Spleen (tissue), 11 donors: ENCODE measurements around the gene ABHD8. TPM values are rescaled to one million over a fixed set of nuclear protein-coding genes. Genes with fewer than 3 reads are reported as not detected.

Experiments used
- DNase-seq: peaks from one replicate; pipeline ENCODE4 v3.0.0-alpha.2; 2020
- H3K27ac ChIP-seq, 8 donors: fragments of 200-600 bp; sonication (generic) in 7 of 8; 1 replicate in 4 of 8; 2 replicates in 4 of 8; pipeline versions ENCODE4 v1.5.0 to v1.8.0; 2016 to 2021; ENCODE audit warnings: inconsistent platforms in 4 of 8, mild to moderate bottlenecking in 4 of 8, moderate library complexity in 1 of 8
- H3K27me3 ChIP-seq, 7 donors: fragments of 200-600 bp; sonication (generic) in 6 of 7; replicated peaks in 1 of 7; 1 replicate in 4 of 7; 2 replicates in 3 of 7; pipeline versions ENCODE4 v1.5.0 to v1.8.0; 2016 to 2021; ENCODE audit warnings: inconsistent platforms in 3 of 7, mild to moderate bottlenecking in 1 of 7
- H3K36me3 ChIP-seq, 6 donors: fragments of 200-600 bp; sonication (generic) in 5 of 6; 1 replicate in 4 of 6; 2 replicates in 2 of 6; pipeline versions ENCODE4 v1.5.0 to v1.8.0; 2016 to 2021; ENCODE audit warnings: inconsistent platforms in 2 of 6
- H3K4me1 ChIP-seq, 6 donors: fragments of 200-600 bp; sonication (generic) in 5 of 6; 1 replicate in 3 of 6; 2 replicates in 3 of 6; pipeline versions ENCODE4 v1.5.0 to v1.8.0; 2016 to 2021; ENCODE audit warnings: inconsistent platforms in 3 of 6
- H3K4me3 ChIP-seq, 8 donors: fragments of 200-600 bp; sonication (generic) in 7 of 8; 1 replicate in 4 of 8; 2 replicates in 4 of 8; pipeline versions ENCODE4 v1.5.0 to v1.8.0; 2016 to 2021; ENCODE audit warnings: inconsistent platforms in 4 of 8, mild to moderate bottlenecking in 4 of 8, moderate library complexity in 2 of 8
- H3K9me3 ChIP-seq, 8 donors: fragments of 200-600 bp; sonication (generic) in 7 of 8; 1 replicate in 4 of 8; 2 replicates in 4 of 8; pipeline versions ENCODE4 v1.5.0 to v1.8.0; 2016 to 2021; ENCODE audit warnings: inconsistent platforms in 4 of 8
- POLR2A ChIP-seq, 3 donors: fragments of 450-650 bp; IDR thresholded peaks; one replicate each; pipeline ENCODE4 v1.5.1; 2017; ENCODE audit warnings: antibody characterized with exemption in 3 of 3, mild to moderate bottlenecking in 1 of 3
- POLR2AphosphoS5 ChIP-seq, 3 donors: sonication (generic); formaldehyde crosslinking; IDR thresholded peaks; one replicate each; pipeline ENCODE4 v1.5.1; 2017; ENCODE audit warnings: antibody characterized with exemption in 3 of 3
- WGBS, 5 donors: extraction: QIAGEN DNeasy Blood & Tissue Kit in 3 of 5; methylation state at CpG; one replicate each; pipeline versions ENCODE4 v1.1.5 to v1.1.7; 2013 to 2018; 5-methylcytosine and 5-hydroxymethylcytosine counted together
- intact Hi-C: fragments of 100-400 bp; cut with DNase I; formaldehyde crosslinking; loops from one replicate; pipeline ENCODE4 v1.15.0; 2023; ENCODE audit warnings: low total_unique reads
- polyA plus RNA-seq, 3 donors: library from polyadenylated mRNA; stranded (reverse); fragments of 200-250 nt; gene quantifications; one replicate each; pipeline ENCODE4 v1.2.1, GENCODE V29; 2013
- total RNA-seq, 7 donors: library from RNA; depleted of rRNA in 3 of 7; stranded (reverse); fragments of >200 nt in 3 of 7; fragmentation: NEBNext Ultra II Directional in 4 of 7; extraction: Animal tissue kit (Norgen Biotek cat#: 25700) in 4 of 7; gene quantifications; one replicate each; pipeline versions ENCODE4 v1.1.0 to v1.2.1, GENCODE V29; 2016 to 2021
- TF ChIP-seq, protein P1 (sequence below), 11 experiments: fragments of 200-600 bp in 7 of 11; fragments of 450-650 bp in 4 of 11; sonication (generic) in 4 of 11; IDR thresholded peaks in 8 of 11; conservative IDR thresholded peaks in 3 of 11; 1 replicate in 7 of 11; 2 replicates in 4 of 11; pipeline versions ENCODE4 v1.4.0 to v1.8.0; 2016 to 2021; ENCODE audit warnings: antibody characterized with exemption in 11 of 11, inconsistent platforms in 4 of 11, mild to moderate bottlenecking in 1 of 11
- donor health status: healthy with polysubstance abuse.
- donor health status: DM: no; HTN: no; CAD: no; lungs with moderate emphysema.
- donor health status: DM: no; HTN: no; CAD: no.
- donor health status: Bipolar disorder and iron deficiency.
- donor health status: healthy.
- donor health status: DM: no; HTN: no; CAD: no.
- donor health status: DM: yes; HTN: yes; CAD: no.

ABHD8 gene
- total and polyA plus RNA-seq, 10 donors = 6.5 to 18.7 (median 12.2) TPM

DNA sequence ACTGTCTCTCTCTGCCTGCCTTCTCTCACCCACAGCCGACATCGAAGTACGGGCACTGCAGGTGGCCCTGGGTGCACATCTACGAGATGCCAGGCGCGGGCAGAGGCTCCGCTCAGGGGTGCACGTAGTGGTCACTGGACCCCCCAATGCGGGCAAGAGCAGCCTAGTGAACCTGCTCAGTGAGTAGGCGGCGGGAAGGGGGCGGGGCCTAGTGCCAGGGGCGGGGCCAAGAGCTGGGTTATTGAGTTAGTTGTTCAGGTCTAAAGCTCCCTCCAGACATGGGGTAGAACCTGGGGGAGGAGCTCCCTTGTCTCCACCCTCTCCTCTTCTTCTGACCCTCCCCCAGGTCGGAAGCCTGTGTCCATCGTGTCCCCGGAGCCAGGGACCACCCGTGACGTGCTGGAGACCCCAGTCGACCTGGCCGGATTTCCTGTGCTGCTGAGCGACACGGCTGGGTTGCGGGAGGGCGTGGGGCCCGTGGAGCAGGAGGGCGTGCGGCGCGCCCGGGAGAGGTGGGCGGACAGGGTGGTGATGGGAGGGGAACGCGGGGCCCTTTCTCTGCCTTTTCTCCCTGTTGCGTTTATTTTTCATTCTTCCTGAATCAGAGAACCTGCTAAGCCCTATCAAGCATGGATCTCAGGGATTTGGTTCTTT is 36.0 kb upstream of the ABHD8 start:
- Histone ChIP-seq H3K9me3 (no peaks in the 10 kb centered on the region), H3K27me3 (peaks cover 0 to 2% (median 0%) of the 10 kb centered on the region in 7 donors), H3K27ac (no peak overlapping the region), H3K36me3 (peaks cover 0 to 25% (median 8%) of the 10 kb centered on the region in 6 donors), H3K4me1 (peaks cover 14 to 58% (median 36%) of the 10 kb centered on the region in 6 donors), H3K4me3 (no peak overlapping the region)
- WGBS, 5 donors = 90 to 93% (median 91%) methylated on average over 28 to 34 of the region's 34 CpGs
- peak; percentile 83 for DNase-seq
- intact Hi-C loops = no loop called here
- TF ChIP-seq POLR2A (IDR thresholded peaks at IDR 0.05) = no peak
- TF ChIP-seq, protein P1, sequence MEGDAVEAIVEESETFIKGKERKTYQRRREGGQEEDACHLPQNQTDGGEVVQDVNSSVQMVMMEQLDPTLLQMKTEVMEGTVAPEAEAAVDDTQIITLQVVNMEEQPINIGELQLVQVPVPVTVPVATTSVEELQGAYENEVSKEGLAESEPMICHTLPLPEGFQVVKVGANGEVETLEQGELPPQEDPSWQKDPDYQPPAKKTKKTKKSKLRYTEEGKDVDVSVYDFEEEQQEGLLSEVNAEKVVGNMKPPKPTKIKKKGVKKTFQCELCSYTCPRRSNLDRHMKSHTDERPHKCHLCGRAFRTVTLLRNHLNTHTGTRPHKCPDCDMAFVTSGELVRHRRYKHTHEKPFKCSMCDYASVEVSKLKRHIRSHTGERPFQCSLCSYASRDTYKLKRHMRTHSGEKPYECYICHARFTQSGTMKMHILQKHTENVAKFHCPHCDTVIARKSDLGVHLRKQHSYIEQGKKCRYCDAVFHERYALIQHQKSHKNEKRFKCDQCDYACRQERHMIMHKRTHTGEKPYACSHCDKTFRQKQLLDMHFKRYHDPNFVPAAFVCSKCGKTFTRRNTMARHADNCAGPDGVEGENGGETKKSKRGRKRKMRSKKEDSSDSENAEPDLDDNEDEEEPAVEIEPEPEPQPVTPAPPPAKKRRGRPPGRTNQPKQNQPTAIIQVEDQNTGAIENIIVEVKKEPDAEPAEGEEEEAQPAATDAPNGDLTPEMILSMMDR (IDR thresholded peaks at IDR 0.05 in 8 of 11, conservative IDR thresholded peaks at IDR 0.05 in 3 of 11) = no peak
- no peak for TF ChIP-seq POLR2AphosphoS5 (IDR thresholded peaks at IDR 0.05)

DNA sequence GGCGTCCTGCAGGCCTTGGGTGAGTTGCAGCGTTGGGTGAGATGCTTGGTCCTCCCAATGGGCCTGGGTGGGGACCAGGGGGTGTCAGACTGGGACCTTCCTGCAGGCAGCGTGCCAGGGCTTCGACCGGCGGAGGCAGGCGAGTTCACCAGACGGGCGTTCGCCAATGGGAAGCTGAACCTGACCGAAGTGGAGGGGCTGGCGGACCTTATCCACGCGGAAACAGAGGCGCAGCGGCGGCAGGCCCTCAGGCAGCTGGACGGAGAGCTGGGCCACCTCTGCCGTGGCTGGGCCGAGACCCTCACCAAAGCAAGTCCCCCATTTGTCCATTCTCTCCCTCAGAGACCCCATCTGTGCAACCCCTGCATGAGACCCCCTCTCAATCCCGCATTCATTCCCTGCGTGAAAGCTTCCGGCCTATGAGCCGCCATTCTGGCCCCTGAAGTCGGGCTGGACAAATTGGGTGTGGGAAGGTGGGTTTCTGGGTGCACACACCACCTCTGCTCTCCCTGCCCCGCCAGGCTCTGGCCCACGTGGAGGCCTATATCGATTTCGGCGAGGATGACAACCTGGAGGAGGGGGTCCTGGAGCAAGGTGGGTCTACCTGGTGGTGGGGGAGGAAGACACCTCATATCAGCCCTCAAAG is 35.3 kb upstream of the ABHD8 start:
- 92 to 94% (median 93%) methylated on average over 17 to 30 of the region's 30 CpGs for WGBS, 5 donors
- intact Hi-C loops = no loop called here

DNA sequence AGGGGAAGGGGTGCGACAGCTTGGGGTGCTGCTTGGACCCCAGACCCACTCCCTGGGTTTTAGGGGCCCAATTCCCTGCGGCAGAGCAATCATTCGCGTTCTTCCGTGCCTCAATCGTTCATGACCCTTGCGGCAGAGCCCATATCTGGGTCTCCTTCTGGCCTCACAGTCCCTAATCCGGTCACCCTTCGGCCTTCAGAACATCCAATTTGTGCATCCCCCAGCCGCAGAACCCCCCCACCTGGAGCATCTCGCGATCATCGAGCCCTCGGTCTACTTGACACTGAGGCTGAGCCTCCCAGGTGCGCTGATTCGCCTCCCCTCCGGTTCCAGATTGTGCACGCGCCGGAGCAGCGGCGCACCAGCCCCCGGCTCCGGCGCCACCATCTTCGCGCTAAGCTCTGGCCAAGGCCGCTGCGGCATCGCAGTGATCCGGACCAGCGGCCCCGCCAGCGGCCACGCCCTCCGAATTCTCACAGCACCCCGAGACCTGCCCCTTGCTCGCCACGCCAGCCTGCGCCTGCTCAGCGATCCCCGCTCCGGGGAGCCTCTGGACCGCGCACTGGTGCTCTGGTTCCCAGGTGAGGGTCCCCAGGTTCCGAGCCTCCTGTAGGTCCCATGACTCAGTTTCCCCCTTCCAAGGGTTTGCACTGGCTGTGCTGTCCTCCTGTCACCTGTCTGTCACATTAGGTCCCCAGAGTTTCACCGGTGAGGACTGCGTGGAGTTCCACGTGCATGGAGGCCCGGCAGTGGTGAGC is 34.6 kb upstream of the ABHD8 start:
- peaks cover 0 to 5% (median 0%) of the 10 kb centered on the region in 7 donors for H3K27me3 ChIP-seq
- H3K27ac ChIP-seq = peak overlapping the region; percentile 87 to 94 (median 90)
- intact Hi-C loops = no loop called here
- peaks cover 19 to 71% (median 48%) of the 10 kb centered on the region in 6 donors for H3K4me1 ChIP-seq
- DNase-seq = peak; percentile 86
- H3K9me3 ChIP-seq = no peaks in the 10 kb centered on the region
- H3K4me3 ChIP-seq = peak overlapping the region; percentile 50 to 83 (median 74)
- TF ChIP-seq, protein P1 (IDR thresholded peaks at IDR 0.05 in 8 of 11, conservative IDR thresholded peaks at IDR 0.05 in 3 of 11) = no peak
- TF ChIP-seq POLR2AphosphoS5 (IDR thresholded peaks at IDR 0.05) = peak in 1 of 3 donors; percentile 5
- 7 to 18% (median 7%) methylated on average over 16 to 50 of the region's 50 CpGs for WGBS, 5 donors
- peaks cover 0 to 25% (median 8%) of the 10 kb centered on the region in 6 donors for H3K36me3 ChIP-seq

More for the DNA sequence above, 35.3 kb upstream of the ABHD8 start:
- Histone ChIP-seq H3K4me3 (peak overlapping the region in 5 of 8 donors; percentile 50 to 83 (median 74)), H3K9me3 (no peaks in the 10 kb centered on the region), H3K36me3 (peaks cover 0 to 25% (median 8%) of the 10 kb centered on the region in 6 donors), H3K27me3 (peaks cover 0 to 5% (median 0%) of the 10 kb centered on the region in 7 donors), H3K27ac (no peak overlapping the region), H3K4me1 (peaks cover 19 to 64% (median 42%) of the 10 kb centered on the region in 6 donors)
- TF ChIP-seq, protein P1 (IDR thresholded peaks at IDR 0.05 in 8 of 11, conservative IDR thresholded peaks at IDR 0.05 in 3 of 11) = no peak
- TF ChIP-seq POLR2AphosphoS5 (IDR thresholded peaks at IDR 0.05) (no peak), POLR2A (IDR thresholded peaks at IDR 0.05) (no peak)
- DNase-seq = peak; percentile 84
